ENCODE results near the gene RBM23. TPM values are rescaled to one million over a fixed set of nuclear protein-coding genes. Genes with fewer than 3 reads are reported as not detected.

The RBM23 gene
- polyA plus RNA-seq, 1 experiment, result 46.2 TPM

- ChIA-PET POLR2A (no interaction called here), CTCF (no interaction called here)
- Histone ChIP-seq H3K27me3 (ENCODE audit: control insufficient read depth, insufficient read depth, low read length) (no peaks in the 10 kb centered on the region), H3K9me3 (ENCODE audit: control insufficient read depth, insufficient read depth, low read length) (no peaks in the 10 kb centered on the region; the same call in 1 of the 2 replicates), H3K4me3 (ENCODE audit: low read depth, low read length) (no peak overlapping the region), H3K27ac (ENCODE audit: low read depth, low read length) (no peak overlapping the region)
- no peak for DNase-seq (ENCODE audit: low read depth, low spot score)
- TF ChIP-seq CTCF (IDR thresholded peaks at IDR 0.05; ENCODE audit: low read depth, low read length), result no peak
Observed at GRCh38 chr14:22877000-22877501, 41.9 kb downstream of the RBM23 start.

GRCh38 chr14:22875748-22876319 is 43.1 kb downstream of the RBM23 start:
- H3K9me3 ChIP-seq (ENCODE audit: control insufficient read depth, insufficient read depth, low read length), result no peaks in the 10 kb centered on the region; the same call in 1 of the 2 replicates
- H3K27me3 ChIP-seq (ENCODE audit: control insufficient read depth, insufficient read depth, low read length), result no peaks in the 10 kb centered on the region
- ChIA-PET CTCF (interaction anchor here (1.2 kb wide), 1 partner anchor 24 kb away, joined by 6 read pairs; no protein-coding TSS in a partner anchor), POLR2A (no interaction called here)
- no peak for DNase-seq (ENCODE audit: low read depth, low spot score)
- H3K4me3 ChIP-seq (ENCODE audit: low read depth, low read length), result no peak overlapping the region
- H3K27ac ChIP-seq (ENCODE audit: low read depth, low read length), result no peak overlapping the region
- TF ChIP-seq CTCF (IDR thresholded peaks at IDR 0.05; ENCODE audit: low read depth, low read length), result no peak

GRCh38 chr14:22875003-22875747 is 43.8 kb downstream of the RBM23 start:
- no peaks in the 10 kb centered on the region for H3K27me3 ChIP-seq (ENCODE audit: control insufficient read depth, insufficient read depth, low read length)
- ChIA-PET CTCF (interaction anchor here (1.2 to 4.6 kb wide), 2 partner anchors 10 to 25 kb away, joined by 6 to 110 read pairs; partner anchors contain the start of gene REM2), POLR2A (no interaction called here)
- no peak overlapping the region for H3K27ac ChIP-seq (ENCODE audit: low read depth, low read length)
- no peak for TF ChIP-seq CTCF (IDR thresholded peaks at IDR 0.05; ENCODE audit: low read depth, low read length)
- DNase-seq (ENCODE audit: low read depth, low spot score), result no peak
- H3K9me3 ChIP-seq (ENCODE audit: control insufficient read depth, insufficient read depth, low read length), result no peaks in the 10 kb centered on the region; the same call in 1 of the 2 replicates
- no peak overlapping the region for H3K4me3 ChIP-seq (ENCODE audit: low read depth, low read length)

GRCh38 chr14:22872833-22873520 is 46.0 kb downstream of the RBM23 start:
- DNase-seq (ENCODE audit: low read depth, low spot score), result no peak
- Histone ChIP-seq H3K27me3 (ENCODE audit: control insufficient read depth, insufficient read depth, low read length) (no peaks in the 10 kb centered on the region), H3K27ac (ENCODE audit: low read depth, low read length) (peak overlapping the region; percentile 91), H3K9me3 (ENCODE audit: control insufficient read depth, insufficient read depth, low read length) (no peaks in the 10 kb centered on the region; the same call in 1 of the 2 replicates), H3K4me3 (ENCODE audit: low read depth, low read length) (peak overlapping the region; percentile 80)
- CTCF ChIA-PET, result interaction anchor here (0.5 to 5.2 kb wide), 42 partner anchors 12 to 1402 kb away, joined by 3 to 110 read pairs (median 5); partner anchors contain the start of genes OXA1L, PRMT5, RBM23 and REM2
- TF ChIP-seq CTCF (IDR thresholded peaks at IDR 0.05; ENCODE audit: low read depth, low read length), result no peak
- POLR2A ChIA-PET, result no interaction called here
